Stimulated activated CD4-positive, alpha-beta T cell treated with anti-CD3 and anti-CD28 coated beads, Interleukin-15, amount 100 ng/mL, for 24 hours (primary cell): ENCODE data around the gene ADIPOR1.
"Not testable (repeated sequence)": the region's sequence is repeated elsewhere in the genome, so short reads cannot be mapped to it uniquely, and the experiment has no call there.

Experiments
- DNase-seq: peaks from one replicate; pipeline ENCODE4 v3.0.0-alpha.2; 2020

Gene ADIPOR1

DNA sequence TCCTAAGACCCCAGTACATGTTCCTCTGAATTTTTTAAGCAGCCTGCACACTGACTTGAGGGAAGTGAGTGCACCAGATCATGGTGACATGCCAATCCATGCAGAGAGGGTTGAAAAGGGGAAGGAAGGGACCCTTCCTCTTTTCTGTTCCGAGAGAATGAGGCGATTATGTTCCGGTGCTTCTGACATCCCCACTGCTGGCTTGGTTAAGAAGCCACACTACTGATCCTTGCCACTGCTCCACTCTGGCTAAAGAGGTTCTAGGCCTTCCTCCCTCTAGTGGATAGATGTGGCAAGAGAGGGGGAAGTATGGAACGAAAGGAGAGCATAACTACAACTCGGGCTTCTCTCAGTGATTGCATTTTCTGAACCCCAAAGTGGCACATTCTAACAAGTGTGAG lies 10.8 kb upstream of the ADIPOR1 start:
- DNase-seq = peak; percentile 46

DNA sequence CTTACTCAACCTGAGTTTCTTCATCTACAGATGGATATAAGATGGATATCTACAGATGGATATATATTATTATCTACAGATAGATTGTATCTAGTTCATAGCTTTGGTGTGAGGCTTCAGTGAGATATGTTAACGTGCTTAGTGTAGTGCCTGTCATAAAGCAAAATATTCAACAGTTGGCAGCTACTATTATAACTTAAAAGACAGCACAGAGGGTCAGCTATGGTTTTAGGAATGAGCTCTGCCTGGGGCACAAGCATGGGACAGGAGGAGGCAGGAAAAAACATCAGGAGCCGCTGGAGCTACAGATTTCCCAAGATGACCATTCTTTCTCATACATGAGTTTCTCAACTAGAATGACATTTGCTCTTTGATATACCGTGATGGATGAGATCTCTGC lies 10.2 kb upstream of the ADIPOR1 start:
- no peak for DNase-seq

DNA sequence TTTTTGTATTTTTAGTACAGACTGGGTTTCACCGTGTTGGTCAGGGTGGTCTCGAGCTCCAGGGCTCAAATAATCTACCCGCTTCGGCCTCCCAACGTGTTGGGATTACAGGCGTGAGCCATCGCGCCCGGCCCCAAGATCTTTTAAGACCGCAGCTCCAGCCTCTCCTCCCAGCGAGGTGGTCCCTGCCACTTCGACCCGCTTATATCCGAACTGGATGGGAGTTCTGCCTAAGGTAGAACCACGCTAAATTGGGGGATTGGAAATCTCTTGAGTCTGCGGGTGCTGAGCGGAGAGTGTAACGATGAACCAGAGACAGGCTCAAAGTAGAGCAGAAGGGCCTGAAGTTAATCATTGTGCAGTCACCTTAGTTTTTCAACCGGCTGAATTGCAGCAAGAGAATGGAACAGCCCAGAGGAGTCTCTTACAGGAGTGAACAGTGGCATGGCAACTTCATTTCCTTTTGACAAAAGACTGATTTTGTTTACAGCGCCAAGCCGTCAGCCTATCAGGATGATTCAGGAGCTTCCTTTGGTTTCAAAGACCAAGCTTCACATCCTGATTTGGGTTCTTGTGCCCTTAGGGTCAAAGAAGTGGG lies 9.7 kb upstream of the ADIPOR1 start:
- peak; percentile 12 for DNase-seq

DNA sequence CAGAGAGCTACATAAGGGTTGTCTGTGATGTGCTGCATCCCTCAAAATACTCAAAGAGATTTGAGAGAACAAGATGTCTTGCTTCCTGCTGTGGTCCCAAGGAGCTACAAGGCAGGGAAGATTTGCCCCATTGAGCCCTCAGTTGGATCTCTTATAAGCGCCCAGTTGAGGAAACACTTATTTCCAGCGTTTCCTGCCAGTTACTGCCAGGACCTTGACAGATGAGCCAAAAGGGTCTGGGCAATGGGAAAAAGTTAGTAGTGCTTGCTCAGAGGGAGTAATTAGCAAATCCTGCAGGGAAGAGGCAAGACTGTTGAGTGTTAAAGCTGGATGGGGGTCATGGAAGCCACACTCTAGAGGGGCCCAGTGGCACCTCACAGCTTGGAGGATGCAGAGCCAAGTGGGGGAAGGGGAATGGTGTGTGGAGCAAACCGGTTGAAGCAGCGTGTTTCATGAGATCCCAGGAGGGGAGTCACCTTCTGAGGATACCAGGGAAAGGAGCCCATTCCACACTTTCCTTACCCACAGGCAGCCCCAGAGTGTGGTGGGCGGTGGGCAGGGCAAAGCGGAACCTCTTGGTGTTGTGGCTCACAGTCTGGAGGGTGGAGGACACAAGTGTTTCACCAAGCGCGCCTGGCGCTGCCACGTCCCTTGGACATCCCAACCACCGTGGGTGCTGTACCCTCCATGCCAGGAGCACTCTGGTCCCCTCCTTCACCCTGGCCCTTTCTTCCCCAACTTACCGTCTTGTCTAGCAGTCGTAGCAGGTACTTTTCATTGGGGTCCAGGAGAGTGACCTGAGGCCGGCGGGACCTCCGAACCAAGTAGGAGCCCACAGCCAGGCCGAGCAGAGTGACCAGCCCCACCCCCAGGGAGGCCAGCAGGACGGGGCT lies 8.1 kb upstream of the ADIPOR1 start:
- DNase-seq = no peak

DNA sequence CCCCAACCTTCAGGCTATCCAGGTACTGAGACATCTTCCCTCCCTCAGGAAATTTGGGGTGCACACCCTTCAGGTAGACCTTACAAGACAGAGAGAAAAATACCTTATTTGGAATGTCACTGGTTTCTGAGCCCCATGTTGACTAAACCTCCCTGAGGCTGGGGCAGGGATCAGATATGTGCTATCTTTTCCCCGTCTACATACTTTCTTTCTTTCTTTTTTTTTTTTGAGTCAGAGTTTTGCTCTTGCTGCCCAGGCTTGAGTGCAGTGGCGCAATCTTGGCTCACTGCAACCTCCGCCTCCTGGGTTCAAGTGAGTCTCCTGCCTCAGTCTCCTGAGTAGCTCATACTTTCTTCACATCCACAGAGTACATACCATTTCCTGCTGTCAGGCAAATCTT lies 7.3 kb upstream of the ADIPOR1 start:
- no peak for DNase-seq

DNA sequence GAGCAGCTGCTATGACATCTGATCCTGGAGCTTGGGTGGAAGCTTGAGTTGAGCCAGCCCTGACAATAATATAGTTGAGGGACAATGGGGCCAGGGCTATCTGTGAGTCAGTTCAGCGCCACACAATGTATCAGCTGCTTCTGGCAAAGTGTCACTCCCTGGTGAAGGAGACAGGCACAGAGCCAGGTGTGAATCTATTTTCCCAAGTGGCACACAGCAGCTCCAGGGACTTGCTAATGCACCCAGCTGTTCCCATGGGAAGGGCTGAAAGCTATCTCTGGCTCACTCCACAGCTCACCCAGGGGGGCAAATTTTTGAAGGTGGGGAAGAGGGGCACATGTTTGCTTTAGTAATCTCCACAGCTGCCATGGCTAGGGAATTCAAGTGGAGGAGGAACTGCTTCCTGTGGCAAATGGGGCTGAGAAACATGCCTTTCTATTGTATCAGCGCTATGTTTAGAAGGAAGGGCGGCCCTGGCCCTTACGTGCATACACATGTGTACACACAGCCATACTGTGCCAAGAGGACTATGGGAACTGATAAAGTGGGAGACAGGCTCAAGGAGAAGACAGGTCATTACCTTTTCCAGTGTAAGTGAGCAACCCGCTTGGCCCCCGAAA lies 6.8 kb upstream of the ADIPOR1 start:
- no peak for DNase-seq

DNA sequence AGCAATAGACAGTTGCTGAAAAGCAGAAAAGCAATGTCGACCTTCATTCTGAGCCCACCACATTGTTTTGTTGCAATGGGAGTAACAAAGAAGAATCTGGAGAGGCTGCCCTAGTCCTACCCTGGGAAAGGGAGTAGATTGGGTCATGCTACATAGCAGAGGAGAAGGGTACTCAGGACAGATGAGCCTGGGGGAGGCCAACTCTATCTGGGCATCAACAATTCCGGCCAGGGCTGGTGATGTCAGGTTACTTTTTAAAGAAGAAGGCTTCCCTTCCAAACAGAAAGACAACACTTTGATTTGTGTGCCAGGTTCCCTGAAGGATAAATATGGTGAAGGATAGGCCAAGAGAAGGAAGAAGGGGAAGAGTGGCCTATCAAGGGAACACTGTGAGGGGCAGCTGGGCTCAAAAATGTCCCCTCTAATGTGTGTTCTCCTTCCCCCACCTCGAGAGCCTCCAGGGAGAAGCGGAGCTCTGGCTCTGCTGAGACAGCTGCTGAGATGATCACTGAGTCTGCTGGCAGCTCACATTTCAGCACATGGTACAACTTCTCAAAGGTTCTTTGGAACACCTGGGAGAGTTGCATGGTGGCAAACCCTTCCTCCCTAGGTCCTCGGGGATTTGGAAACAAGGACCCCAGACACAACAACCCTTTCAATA lies 3.2 kb upstream of the ADIPOR1 start:
- DNase-seq = no peak

DNA sequence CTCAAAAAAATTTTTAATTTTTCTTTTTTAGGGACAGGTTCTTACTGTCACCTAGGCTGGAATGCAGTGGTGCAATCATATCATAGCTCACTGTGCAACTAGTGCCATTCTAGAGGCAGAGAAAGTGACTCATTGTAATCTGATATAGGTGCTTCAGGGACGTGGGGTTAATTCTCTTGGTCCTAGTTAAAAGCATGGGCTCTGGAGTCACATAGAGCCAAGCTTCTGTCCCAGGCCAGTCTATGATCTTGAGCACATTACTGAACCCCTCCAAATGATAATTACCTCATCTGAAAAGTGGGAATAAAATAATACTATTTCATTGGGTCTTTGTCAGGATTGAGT lies 1.1 kb upstream of the ADIPOR1 start:
- no peak for DNase-seq

DNA sequence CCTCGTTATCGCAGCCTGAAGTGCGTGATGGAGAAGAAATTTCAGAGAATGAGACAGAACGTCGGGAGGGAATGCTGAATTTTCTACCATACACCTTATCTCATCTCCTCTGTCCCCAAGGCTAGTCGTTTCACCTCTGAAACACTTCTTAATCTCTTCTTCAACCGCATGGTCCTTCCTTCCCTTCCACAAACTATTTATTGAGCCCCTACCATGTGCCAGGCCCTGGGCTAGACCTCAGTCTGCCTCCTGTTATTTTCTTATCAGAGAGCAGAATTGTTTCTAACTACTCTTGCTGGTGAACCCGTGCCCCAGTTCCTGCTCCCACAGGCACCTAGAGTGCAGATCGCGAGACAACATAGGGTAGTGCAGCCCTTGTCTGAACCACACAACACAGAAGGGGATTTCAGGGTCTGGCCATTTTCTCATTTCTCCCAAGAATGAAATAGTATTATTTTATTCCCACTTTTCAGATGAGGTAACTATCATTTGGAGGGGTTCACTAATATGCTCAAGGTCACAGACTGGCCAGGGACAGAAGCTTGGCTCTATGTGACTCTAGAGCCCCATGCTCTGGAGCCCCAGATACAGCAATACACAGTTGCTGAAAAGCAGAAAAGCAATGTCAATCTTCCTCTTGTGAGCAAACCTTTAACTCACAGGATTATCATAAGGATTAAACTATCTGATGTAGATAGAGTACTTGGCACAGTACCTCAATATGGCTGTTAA lies 598 bp upstream of the ADIPOR1 start:
- DNase-seq = peak; percentile 24

DNA sequence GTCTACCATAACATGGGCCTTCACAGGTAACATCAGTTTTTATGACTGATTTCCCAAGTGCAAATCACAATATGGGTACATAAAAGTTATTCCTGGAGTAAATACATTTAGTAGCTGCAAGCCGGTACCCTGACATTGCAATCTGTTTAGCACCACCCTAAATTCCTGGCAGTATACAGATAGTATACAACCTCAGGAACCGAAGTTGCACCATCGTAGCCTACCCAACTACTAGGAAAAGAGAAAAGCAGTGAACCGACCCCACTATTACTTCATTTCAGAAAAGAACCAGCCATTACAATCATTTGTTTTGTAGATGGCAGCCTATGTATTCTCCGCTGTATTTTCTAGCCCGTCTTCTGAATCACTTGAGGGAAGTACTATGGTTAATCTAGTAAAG lies 1.1 kb downstream of the ADIPOR1 start:
- DNase-seq = no peak

DNA sequence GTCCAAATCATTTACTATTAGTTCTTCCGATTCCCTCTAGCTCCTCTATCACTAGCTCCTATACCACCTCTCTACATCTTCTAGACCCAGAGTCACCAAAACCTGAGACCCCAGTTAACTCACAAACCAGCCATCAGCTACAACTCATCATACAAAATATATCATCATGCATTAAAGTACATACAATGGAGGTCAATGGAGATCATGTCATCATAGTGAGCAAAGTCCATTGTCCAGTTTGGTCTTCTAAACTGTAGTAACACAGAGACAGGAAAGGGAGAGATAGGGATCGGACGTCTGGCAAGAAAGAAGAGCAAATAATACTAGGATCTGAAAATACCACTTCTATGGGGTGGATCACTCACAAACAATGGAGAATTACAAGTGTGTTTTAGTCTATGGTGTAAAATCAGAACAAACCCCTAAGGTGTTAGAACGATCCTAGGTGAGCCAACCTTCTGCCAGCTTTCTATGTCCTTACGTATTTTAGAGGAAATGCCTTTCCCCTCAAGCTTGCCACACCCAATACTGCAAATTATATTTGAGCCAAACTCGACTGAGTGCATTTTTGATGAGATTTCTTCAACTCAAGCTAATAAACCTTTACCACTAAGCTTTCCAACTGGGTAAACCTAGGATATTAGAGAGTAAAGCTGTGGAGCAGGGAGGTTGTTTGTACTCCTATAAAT lies 3.9 kb downstream of the ADIPOR1 start:
- no peak for DNase-seq

DNA sequence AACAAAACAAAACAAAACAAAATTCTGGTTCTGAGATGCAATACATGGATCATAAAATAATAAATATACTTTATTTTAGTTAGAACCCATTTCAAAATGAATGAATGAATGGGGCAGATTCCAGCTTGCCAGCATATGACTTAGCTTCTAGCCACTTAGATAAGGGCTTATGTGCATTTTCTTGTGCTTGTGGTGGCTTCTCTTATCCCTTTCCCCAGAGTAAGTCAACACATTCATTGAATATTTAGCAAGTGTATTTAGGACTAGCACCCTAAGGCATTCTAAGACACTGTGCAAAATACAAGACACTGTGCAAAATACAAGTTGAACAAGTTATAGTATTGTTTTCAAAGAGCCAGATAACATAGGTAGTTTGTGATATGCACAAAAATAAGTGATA lies 4.7 kb downstream of the ADIPOR1 start:
- no peak for DNase-seq

DNA sequence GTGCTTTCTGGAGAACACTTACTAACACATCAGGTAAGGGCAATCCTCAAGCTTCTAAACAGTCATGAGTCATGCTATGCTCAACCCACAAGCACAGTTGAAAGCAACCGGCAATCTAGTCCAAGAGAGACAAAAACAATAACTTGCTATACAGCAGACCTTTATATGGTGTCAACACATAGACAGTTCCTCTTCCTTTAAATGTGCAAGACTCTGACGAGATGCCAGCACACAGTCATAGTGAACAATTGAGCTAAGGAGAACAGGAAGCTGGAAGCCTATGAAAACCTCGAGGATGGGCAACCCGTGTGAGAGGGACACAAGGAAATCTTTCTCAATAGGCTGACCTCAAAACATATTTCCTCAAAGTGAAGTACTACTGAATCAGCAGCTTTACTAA lies 5.3 kb downstream of the ADIPOR1 start:
- DNase-seq = no peak

DNA sequence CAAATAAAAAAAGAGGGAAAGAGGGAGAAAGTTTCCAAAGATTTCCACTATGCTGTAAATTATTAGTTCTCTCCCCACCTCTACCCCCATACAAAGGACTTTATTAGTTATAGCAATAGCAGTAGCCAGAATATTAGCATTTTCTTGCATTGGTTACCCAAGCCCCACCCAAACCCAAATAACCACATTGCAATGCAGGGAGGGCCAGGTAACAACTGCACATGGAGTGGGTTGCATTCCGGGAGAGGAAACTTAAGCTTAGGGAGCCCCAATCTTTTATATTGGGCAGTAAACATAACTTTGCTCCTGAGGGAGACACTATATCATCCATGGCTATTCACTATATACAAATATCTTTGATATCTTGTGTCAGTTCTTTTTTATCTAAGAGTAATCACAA lies 6.0 kb downstream of the ADIPOR1 start:
- no peak for DNase-seq

DNA sequence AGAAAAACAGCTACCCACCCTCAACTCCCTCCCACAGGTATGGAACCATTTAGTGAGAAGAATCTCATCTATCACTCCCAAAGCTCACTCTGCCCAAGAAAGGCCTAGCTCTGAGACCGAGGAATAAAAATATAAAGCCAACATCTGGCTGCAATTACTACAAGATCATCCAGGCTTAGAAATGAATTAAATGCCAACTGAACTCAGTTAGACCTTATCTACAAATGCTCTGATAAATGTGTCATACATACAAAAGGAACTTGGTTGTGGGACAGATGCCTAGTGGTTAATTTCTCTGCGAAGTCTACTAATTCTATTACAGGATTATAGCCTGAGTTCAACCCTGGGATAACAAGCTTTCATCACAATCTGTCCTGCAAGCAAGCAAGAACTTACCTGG lies 6.7 kb downstream of the ADIPOR1 start:
- no peak for DNase-seq

DNA sequence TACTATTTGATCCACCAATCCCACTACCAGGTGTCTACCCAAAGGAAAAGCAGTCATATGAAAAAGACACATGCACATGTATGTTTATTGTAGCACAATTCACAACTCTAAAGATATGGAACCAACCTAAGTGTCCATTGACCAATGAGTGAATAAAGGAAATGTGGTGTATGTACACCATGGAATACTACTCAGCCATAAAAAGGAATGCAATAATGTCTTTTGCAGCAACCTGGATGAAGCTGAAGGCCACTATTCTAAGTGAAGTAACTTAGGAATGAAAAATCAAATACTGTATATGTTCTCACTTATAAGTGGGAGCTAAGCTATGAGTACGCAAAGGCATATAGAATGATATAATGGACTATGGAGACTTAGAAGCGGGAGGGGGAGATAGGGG lies 12.6 kb downstream of the ADIPOR1 start:
- no peak for DNase-seq

DNA sequence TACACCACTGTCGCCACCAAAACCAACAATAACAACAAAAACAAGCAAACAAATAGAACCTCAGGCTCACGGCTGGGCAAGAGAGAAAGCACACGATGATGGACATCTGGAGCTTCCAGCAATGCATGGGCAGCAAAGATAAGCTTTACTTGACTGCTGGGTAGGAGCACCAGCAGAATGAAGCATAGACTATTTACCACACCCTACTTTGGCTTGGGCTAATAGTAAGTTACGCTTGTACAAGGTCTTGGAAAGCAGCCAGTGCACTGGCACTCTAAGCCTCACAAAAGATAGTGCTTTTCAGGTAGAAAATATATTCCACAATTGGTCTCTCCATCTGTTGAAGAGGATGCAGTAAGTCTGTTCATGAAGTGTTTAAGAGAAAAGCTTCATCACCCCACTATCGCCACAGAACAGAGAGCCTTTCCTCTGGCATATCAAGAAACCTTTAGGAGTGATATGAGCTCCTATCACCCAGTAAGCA lies 13.6 kb downstream of the ADIPOR1 start:
- DNase-seq = no peak

DNA sequence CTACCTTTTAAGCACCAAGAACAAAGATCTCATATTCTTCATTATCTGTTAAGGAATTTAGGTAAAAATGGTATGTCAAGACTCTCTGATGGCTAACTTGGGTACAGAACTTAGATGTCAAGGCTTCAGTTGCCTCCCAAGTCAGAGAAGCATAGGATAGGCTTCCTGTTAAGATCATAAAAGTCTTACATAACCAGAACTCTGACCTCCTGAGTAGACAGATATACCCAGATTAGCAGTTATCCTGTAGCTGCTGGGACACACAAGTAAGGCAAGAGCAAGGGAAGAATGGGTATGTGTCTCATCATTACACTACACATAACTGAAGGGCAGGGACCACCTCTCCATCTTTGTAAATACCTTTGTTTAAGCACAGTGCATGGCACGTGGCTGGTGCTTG lies 15.7 kb downstream of the ADIPOR1 start:
- no peak for DNase-seq

DNA sequence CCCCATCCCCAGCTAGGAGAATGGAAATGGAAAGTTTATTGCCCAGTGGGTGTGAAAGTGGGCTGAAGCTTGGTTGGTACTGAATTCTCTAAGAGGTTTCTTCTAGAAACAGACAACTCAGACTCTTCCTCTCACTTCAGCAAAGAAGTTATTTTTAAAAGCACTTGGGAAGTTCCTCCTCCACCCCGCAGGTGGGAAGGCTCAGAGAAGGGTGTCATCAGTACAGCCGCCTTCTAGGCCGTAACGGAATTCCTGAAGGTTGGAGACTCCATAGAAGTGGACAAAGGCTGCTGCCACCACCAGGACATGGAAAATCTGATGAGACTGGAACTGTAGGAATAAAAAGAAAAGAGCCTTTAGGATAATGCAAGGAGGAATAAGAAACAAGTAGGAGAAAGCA lies 16.7 kb downstream of the ADIPOR1 start:
- no peak for DNase-seq

DNA sequence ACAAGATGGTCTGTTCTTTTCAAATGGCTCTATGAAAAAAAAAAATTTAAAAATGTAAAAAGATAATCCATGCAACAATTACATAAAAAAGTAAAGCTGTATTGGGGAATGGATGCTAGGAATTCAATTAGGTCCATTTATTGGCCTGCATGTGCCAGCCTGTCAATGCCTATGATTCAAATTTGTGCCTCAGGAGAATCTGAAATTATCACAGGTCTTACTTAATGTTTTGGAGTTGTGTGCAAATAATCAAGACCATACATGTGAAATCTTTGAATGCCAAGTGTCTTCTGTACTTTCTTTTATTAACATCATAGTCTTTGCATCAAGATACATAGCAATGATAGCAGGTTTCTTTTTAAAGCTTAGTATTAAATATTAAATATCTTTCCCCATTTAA lies 17.6 kb downstream of the ADIPOR1 start:
- DNase-seq = no peak

DNA sequence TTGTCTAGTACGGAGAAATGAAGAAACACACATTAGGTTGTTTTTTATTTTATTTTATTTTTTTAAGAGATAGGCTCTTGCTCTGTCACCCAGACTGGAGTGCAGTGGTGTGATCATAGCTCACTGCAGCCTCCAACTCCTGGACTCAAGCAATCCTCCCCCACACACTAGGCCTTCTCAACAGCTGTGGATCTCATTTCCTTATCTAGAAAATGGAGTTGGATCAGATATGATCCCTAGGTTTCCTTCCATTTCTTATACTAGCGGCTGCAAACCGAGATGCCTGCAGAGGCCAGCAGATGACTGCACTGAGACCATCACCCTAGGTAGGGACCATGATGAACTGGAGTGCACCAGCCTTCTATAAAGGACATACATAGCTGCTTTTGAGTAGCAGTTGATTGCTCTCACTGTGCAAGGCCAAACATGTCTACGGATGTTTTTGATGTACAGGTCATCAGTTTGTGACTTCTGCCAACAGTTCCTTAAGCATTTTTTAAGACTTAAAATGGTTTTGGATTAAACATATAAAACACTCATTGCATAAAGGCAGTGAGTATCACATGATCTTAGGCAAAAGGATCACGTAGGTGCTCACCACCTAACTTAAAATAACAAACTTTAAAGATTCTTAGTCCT lies 19.7 kb downstream of the ADIPOR1 start:
- no peak for DNase-seq

DNA sequence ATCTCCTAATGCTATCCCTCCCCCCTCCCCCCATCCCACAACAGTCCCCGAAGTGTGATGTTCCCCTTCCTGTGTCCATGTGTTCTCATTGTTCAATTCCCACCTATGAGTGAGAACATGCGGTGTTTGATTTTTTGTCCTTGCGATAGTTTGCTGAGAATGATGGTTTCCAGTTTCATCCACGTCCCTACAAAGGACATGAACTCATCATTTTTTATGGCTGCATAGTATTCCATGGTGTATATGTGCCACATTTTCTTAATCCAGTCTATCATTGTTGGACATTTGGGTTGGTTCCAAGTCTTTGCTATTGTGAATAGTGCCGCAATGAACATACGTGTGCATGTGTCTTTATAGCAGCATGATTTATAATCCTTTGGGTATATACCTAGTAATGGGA lies 21.7 kb downstream of the ADIPOR1 start:
- not testable (repeated sequence) for DNase-seq
